Glutamatergic neuron (in vitro differentiated cells): Measurements from ENCODE around the gene UGT1A4. TPM values are rescaled to one million over a fixed set of nuclear protein-coding genes. Genes with fewer than 3 reads are reported as not detected.

Source experiments
- DNase-seq: peaks from one replicate; pipeline ENCODE4 v3.0.0; 2022
- H3K27ac Mint-ChIP-seq: one replicate; pipeline ENCODE4 v1.8.0; 2020; ENCODE audit warnings: mild to moderate bottlenecking, mixed read lengths, inconsistent platforms; ENCODE audit not compliant: unreplicated experiment
- H3K27me3 Mint-ChIP-seq: one replicate; pipeline ENCODE4 v1.8.0; 2020; ENCODE audit warnings: mild to moderate bottlenecking, moderate library complexity, mixed read lengths, inconsistent platforms; ENCODE audit not compliant: unreplicated experiment
- H3K36me3 Mint-ChIP-seq: one replicate; pipeline ENCODE4 v1.8.0; 2020; ENCODE audit warnings: mild to moderate bottlenecking, mixed read lengths, inconsistent platforms; ENCODE audit not compliant: unreplicated experiment
- H3K4me1 Mint-ChIP-seq: one replicate; pipeline ENCODE4 v1.8.0; 2020; ENCODE audit warnings: mild to moderate bottlenecking, low read depth, mixed read lengths, inconsistent platforms; ENCODE audit not compliant: unreplicated experiment
- H3K4me3 Mint-ChIP-seq: one replicate; pipeline ENCODE4 v1.8.0; 2020; ENCODE audit warnings: mild to moderate bottlenecking, mixed read lengths, inconsistent platforms; ENCODE audit not compliant: unreplicated experiment
- H3K9me3 Mint-ChIP-seq: one replicate; pipeline ENCODE4 v1.8.0; 2020; ENCODE audit warnings: mild to moderate bottlenecking, moderate library complexity, mixed read lengths, inconsistent platforms; ENCODE audit not compliant: unreplicated experiment
- CTCF ChIP-seq: fragments of 200-600 bp; sonication (generic); IDR thresholded peaks from one replicate; pipeline ENCODE4 v1.5.0; 2021; ENCODE audit not compliant: partially characterized antibody, unreplicated experiment
- total RNA-seq: library from RNA; stranded (reverse); fragmentation: NEBNext Ultra II Directional; extraction: Animal tissue kit (Norgen Biotek cat#: 25700); gene quantifications from one replicate; pipeline ENCODE4 v1.2.1, GENCODE V29; 2021; ENCODE audit not compliant: unreplicated experiment

UGT1A4 gene
- total RNA-seq, 1 donor from 2014 or later: not detected

GRCh38 chr2:233816771-233817170 is 98.2 kb downstream of the UGT1A4 start:
- Mint-ChIP-seq H3K27me3 (peaks cover 7% of the 10 kb centered on the region), H3K36me3 (no peaks in the 10 kb centered on the region), H3K9me3 (peaks cover 4% of the 10 kb centered on the region), H3K27ac (no peak overlapping the region), H3K4me3 (no peak overlapping the region), H3K4me1 (peaks cover 3% of the 10 kb centered on the region)
- no peak for TF ChIP-seq CTCF
- no peak for DNase-seq

GRCh38 chr2:233817361-233817911 is 98.9 kb downstream of the UGT1A4 start:
- Mint-ChIP-seq H3K27ac (no peak overlapping the region), H3K36me3 (no peaks in the 10 kb centered on the region), H3K4me3 (no peak overlapping the region), H3K4me1 (peaks cover 3% of the 10 kb centered on the region), H3K9me3 (peaks cover 4% of the 10 kb centered on the region), H3K27me3 (peaks cover 7% of the 10 kb centered on the region)
- no peak for TF ChIP-seq CTCF
- no peak for DNase-seq

GRCh38 chr2:233817995-233818638 is 99.6 kb downstream of the UGT1A4 start:
- peaks cover 3% of the 10 kb centered on the region for H3K4me1 Mint-ChIP-seq
- no peak for TF ChIP-seq CTCF
- H3K4me3 Mint-ChIP-seq: no peak overlapping the region
- DNase-seq: no peak
- no peaks in the 10 kb centered on the region for H3K36me3 Mint-ChIP-seq
- H3K27me3 Mint-ChIP-seq: peaks cover 7% of the 10 kb centered on the region
- no peak overlapping the region for H3K27ac Mint-ChIP-seq
- peaks cover 4% of the 10 kb centered on the region for H3K9me3 Mint-ChIP-seq

- DNase-seq: no peak
- no peak overlapping the region for H3K27ac Mint-ChIP-seq
- no peak for TF ChIP-seq CTCF
- H3K9me3 Mint-ChIP-seq: peaks cover 4% of the 10 kb centered on the region
- H3K27me3 Mint-ChIP-seq: peaks cover 7% of the 10 kb centered on the region
- H3K4me1 Mint-ChIP-seq: peaks cover 3% of the 10 kb centered on the region
- H3K4me3 Mint-ChIP-seq: no peak overlapping the region
- no peaks in the 10 kb centered on the region for H3K36me3 Mint-ChIP-seq
Observed at GRCh38 chr2:233818639-233819621, 100.4 kb downstream of the UGT1A4 start.
